Hepatocyte (in vitro differentiated cells): ENCODE data around the gene TNPO3.

Source experiments
- EZH2 ChIP-seq: fragments of 200-600 bp; sonication (generic); IDR thresholded peaks from 2 replicates; pipeline ENCODE4 v1.6.1; 2016; ENCODE audit warnings: antibody characterized with exemption, mild to moderate bottlenecking, borderline replicate concordance
- TF ChIP-seq, protein P1 (sequence below): fragments of 200-600 bp; sonication (generic); IDR thresholded peaks from 2 replicates; pipeline ENCODE4 v1.5.1; 2016; ENCODE audit warnings: antibody characterized with exemption, mild to moderate bottlenecking; ENCODE audit not compliant: poor library complexity

DNA sequence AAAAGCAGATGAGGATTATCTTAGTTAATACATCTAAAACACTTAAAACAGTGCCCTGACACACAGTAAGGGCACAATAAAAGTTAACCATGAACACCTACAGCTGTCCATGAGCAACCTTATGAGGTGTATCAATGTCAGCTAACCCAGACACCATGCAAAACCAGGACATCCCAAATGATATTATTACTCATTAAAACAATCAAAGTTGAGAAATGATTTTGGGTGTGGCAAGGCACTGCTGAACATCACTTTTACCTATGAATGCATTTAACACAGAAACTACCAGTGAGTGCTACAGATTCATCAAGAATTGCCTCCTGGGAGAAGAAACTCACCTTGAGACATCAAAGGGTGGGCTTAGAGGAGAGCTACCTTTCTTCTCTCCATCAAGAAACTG is 98.9 kb downstream of the TNPO3 start:
- TF ChIP-seq, protein P1, sequence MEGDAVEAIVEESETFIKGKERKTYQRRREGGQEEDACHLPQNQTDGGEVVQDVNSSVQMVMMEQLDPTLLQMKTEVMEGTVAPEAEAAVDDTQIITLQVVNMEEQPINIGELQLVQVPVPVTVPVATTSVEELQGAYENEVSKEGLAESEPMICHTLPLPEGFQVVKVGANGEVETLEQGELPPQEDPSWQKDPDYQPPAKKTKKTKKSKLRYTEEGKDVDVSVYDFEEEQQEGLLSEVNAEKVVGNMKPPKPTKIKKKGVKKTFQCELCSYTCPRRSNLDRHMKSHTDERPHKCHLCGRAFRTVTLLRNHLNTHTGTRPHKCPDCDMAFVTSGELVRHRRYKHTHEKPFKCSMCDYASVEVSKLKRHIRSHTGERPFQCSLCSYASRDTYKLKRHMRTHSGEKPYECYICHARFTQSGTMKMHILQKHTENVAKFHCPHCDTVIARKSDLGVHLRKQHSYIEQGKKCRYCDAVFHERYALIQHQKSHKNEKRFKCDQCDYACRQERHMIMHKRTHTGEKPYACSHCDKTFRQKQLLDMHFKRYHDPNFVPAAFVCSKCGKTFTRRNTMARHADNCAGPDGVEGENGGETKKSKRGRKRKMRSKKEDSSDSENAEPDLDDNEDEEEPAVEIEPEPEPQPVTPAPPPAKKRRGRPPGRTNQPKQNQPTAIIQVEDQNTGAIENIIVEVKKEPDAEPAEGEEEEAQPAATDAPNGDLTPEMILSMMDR: no peak
- no peak for TF ChIP-seq EZH2
